HG03571 (cell line): ENCODE data around the gene MICOS13.

Experiments
- ATAC-seq: cut with Tn5 transposase; IDR thresholded peaks from one replicate; pipeline ENCODE4 v1.9.1; 2021; ENCODE audit not compliant: unreplicated experiment

Gene MICOS13

GRCh38 chr19:5687360-5688198 is 7.3 kb upstream of the MICOS13 start:
- ATAC-seq, result no peak

GRCh38 chr19:5686647-5687359 is 6.5 kb upstream of the MICOS13 start:
- ATAC-seq, result peak; percentile 36

- no peak for ATAC-seq
These were observed 6.0 kb upstream of the MICOS13 start for GRCh38 chr19:5686326-5686646.

GRCh38 chr19:5684694-5685430 is 4.5 kb upstream of the MICOS13 start:
- ATAC-seq, result no peak

GRCh38 chr19:5683177-5683886 is 3.0 kb upstream of the MICOS13 start:
- no peak for ATAC-seq

GRCh38 chr19:5682107-5682482 is 1.8 kb upstream of the MICOS13 start:
- ATAC-seq, result no peak

GRCh38 chr19:5681391-5682106 is 1.2 kb upstream of the MICOS13 start:
- ATAC-seq, result no peak

- no peak for ATAC-seq
These were observed 256 bp downstream of the MICOS13 start for GRCh38 chr19:5680084-5680436.

GRCh38 chr19:5679289-5680083 is 830 bp downstream of the MICOS13 start:
- no peak for ATAC-seq

- ATAC-seq, result no peak
These were observed 2.1 kb downstream of the MICOS13 start for GRCh38 chr19:5678071-5678718.

GRCh38 chr19:5677580-5677979 is 2.7 kb downstream of the MICOS13 start:
- no peak for ATAC-seq

GRCh38 chr19:5677136-5677535 is 3.2 kb downstream of the MICOS13 start:
- ATAC-seq, result no peak

GRCh38 chr19:5676772-5677105 is 3.6 kb downstream of the MICOS13 start:
- ATAC-seq, result no peak

- no peak for ATAC-seq
These were observed 4.1 kb downstream of the MICOS13 start for GRCh38 chr19:5676105-5676771.

GRCh38 chr19:5674714-5675113 is 5.6 kb downstream of the MICOS13 start:
- ATAC-seq, result no peak

- no peak for ATAC-seq
These were observed 6.6 kb downstream of the MICOS13 start for GRCh38 chr19:5673752-5674151.

- no peak for ATAC-seq
These were observed 7.4 kb downstream of the MICOS13 start for GRCh38 chr19:5672708-5673459.

- no peak for ATAC-seq
These were observed 8.7 kb downstream of the MICOS13 start for GRCh38 chr19:5671600-5671999.
